ENCODE measurements around the gene POU6F2. TPM values are rescaled to one million over a fixed set of nuclear protein-coding genes. Genes with fewer than 3 reads are reported as not detected.

POU6F2 gene
- total RNA-seq, 1 donor from 2014 or later, result 0.04 TPM

DNA sequence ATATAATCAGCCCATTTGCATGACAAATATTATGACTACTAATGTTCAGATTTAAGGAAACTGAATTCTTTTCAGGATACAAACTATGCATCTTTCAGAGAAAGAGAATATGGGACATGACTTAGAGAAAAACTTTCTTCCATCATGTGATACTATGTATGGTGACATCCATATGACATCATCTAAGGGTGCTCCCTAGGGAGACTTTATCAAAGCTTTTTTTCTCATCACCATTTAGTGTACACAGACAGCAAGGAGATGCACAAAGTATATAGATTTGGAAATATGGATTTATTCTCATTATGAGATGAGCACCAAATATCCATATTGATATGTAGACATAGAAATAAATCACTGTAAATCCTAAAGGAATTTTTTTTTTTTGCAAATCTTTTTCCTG, 424.3 kb downstream of the POU6F2 start:
- TF ChIP-seq, protein P1, sequence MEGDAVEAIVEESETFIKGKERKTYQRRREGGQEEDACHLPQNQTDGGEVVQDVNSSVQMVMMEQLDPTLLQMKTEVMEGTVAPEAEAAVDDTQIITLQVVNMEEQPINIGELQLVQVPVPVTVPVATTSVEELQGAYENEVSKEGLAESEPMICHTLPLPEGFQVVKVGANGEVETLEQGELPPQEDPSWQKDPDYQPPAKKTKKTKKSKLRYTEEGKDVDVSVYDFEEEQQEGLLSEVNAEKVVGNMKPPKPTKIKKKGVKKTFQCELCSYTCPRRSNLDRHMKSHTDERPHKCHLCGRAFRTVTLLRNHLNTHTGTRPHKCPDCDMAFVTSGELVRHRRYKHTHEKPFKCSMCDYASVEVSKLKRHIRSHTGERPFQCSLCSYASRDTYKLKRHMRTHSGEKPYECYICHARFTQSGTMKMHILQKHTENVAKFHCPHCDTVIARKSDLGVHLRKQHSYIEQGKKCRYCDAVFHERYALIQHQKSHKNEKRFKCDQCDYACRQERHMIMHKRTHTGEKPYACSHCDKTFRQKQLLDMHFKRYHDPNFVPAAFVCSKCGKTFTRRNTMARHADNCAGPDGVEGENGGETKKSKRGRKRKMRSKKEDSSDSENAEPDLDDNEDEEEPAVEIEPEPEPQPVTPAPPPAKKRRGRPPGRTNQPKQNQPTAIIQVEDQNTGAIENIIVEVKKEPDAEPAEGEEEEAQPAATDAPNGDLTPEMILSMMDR (IDR thresholded peaks at IDR 0.05; ENCODE audit: insufficient read depth, low read length, poor library complexity, severe bottlenecking), result no peak
- Histone ChIP-seq H3K4me3 (ENCODE audit: low read depth, low read length) (no peak overlapping the region), H3K36me3 (ENCODE audit: control insufficient read depth, insufficient read depth, low read length) (no peaks in the 10 kb centered on the region), H3K27me3 (ENCODE audit: control insufficient read depth, insufficient read depth, low read length) (no peaks in the 10 kb centered on the region)
- DNase-seq (ENCODE audit: low read depth), result no peak

DNA sequence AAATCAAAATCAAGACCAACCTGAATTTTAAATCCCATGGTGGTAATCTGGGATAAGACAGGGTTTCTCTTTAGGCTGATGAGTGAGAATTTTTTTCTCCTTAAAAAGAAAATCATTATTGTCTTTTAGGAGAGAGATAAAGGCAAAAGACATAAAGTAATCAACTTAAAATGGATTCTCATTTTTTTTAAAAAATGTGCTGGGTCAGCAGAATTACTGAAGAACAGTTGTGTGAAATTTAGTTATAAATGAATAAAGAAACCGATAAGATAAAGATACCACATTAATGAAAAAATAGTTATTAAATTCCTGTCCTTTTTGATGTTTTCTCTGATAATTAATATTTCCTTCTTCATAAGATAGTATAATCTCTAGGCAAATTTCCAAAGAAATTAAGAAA, 427.2 kb downstream of the POU6F2 start:
- no peak overlapping the region for H3K4me3 ChIP-seq (ENCODE audit: low read depth, low read length)
- no peaks in the 10 kb centered on the region for H3K36me3 ChIP-seq (ENCODE audit: control insufficient read depth, insufficient read depth, low read length)
- H3K27me3 ChIP-seq (ENCODE audit: control insufficient read depth, insufficient read depth, low read length), result no peaks in the 10 kb centered on the region
- TF ChIP-seq, protein P1 (IDR thresholded peaks at IDR 0.05; ENCODE audit: insufficient read depth, low read length, poor library complexity, severe bottlenecking), result no peak
- no peak for DNase-seq (ENCODE audit: low read depth)

DNA sequence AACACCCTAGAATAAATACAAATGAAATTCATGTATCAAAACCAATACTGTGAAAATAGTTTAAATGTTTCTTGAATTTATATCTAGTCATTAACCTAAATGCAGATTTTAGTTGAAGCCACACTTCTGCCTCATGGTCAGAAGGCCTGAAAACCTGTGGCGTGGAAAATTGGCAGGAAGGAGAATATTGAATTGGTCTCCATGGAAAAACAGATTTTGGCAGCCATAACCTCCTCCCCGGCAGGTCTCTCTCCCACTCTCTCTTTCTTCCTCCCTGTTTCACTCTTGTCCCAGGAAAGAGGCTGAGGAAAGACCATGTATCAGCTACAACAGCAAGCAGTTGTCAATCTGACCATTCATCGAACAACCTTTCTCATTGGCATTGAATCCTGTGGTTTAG, 427.9 kb downstream of the POU6F2 start:
- Histone ChIP-seq H3K36me3 (ENCODE audit: control insufficient read depth, insufficient read depth, low read length) (no peaks in the 10 kb centered on the region), H3K27me3 (ENCODE audit: control insufficient read depth, insufficient read depth, low read length) (no peaks in the 10 kb centered on the region), H3K4me3 (ENCODE audit: low read depth, low read length) (no peak overlapping the region)
- TF ChIP-seq, protein P1 (IDR thresholded peaks at IDR 0.05; ENCODE audit: insufficient read depth, low read length, poor library complexity, severe bottlenecking), result no peak
- DNase-seq (ENCODE audit: low read depth), result no peak

DNA sequence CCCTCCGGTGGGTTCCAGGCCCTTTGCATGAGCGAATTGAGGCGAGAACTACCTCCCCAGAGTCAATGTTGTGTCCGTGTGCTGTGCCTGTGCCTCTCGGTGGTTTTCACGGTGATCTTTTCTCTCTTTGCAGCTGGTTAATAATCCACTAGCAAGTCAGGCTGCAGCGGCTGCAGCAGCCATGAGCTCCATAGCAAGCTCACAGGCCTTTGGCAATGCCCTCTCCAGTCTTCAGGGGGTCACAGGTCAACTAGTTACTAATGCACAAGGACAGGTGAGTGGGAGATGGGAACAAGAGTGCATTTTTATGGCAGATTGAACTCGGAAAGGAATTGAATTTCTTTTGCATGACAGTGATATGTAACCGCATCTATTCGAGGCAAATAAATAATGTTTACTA, 428.8 kb downstream of the POU6F2 start:
- TF ChIP-seq, protein P1 (IDR thresholded peaks at IDR 0.05; ENCODE audit: insufficient read depth, low read length, poor library complexity, severe bottlenecking), result no peak
- Histone ChIP-seq H3K27me3 (ENCODE audit: control insufficient read depth, insufficient read depth, low read length) (no peaks in the 10 kb centered on the region), H3K36me3 (ENCODE audit: control insufficient read depth, insufficient read depth, low read length) (no peaks in the 10 kb centered on the region), H3K4me3 (ENCODE audit: low read depth, low read length) (no peak overlapping the region)
- DNase-seq (ENCODE audit: low read depth), result no peak

DNA sequence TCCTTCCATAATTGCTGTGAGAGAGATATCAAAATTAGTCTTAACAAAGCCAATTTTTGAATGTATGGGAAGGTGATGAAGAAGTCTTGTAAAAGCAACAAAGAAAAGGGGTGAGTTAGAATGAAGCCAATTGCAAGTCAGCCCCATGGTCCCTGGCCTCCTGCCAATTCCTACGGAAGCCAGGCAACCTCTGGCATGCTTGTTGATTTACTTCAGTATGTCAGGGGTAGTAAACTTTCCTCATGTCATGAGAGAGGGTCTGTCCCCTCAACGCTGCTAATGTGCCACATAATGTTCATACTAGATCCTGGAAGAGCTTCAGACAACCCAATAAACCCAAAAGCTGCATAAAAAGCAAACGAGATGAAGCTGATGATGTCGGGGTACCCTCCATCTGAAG, 429.4 kb downstream of the POU6F2 start:
- Histone ChIP-seq H3K27me3 (ENCODE audit: control insufficient read depth, insufficient read depth, low read length) (no peaks in the 10 kb centered on the region), H3K4me3 (ENCODE audit: low read depth, low read length) (no peak overlapping the region), H3K36me3 (ENCODE audit: control insufficient read depth, insufficient read depth, low read length) (no peaks in the 10 kb centered on the region)
- TF ChIP-seq, protein P1 (IDR thresholded peaks at IDR 0.05; ENCODE audit: insufficient read depth, low read length, poor library complexity, severe bottlenecking), result no peak
- no peak for DNase-seq (ENCODE audit: low read depth)

DNA sequence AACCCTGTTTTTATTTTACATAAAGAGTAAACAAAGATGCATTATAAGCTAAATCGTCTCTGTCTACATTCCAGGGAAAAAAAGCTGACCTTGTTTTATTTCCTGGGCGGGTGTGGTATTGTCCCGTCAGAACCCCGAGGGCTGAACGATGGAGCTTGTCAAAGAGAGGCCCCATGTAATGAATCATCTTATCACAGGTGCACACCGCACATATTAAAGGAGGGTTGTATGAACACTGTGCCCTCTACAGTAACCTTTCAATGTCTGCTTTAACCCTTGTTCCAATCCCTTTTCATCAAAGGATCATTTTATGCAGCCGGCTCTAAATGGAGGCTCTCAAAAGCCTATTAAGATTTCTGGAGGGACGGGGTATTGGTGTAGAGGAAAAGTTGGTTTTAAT, 430.0 kb downstream of the POU6F2 start:
- TF ChIP-seq, protein P1 (IDR thresholded peaks at IDR 0.05; ENCODE audit: insufficient read depth, low read length, poor library complexity, severe bottlenecking), result no peak
- H3K36me3 ChIP-seq (ENCODE audit: control insufficient read depth, insufficient read depth, low read length), result no peaks in the 10 kb centered on the region
- no peak for DNase-seq (ENCODE audit: low read depth)
- no peaks in the 10 kb centered on the region for H3K27me3 ChIP-seq (ENCODE audit: control insufficient read depth, insufficient read depth, low read length)
- H3K4me3 ChIP-seq (ENCODE audit: low read depth, low read length), result no peak overlapping the region
